Subcutaneous adipose tissue (tissue), 4 donors: Measurements from ENCODE around the gene AMBP. TPM values are rescaled to one million over a fixed set of nuclear protein-coding genes. Genes with fewer than 3 reads are reported as not detected.

Experiments used
- total RNA-seq, 4 donors: library from RNA; depleted of rRNA; stranded (reverse); fragments of >200 nt; gene quantifications; one replicate each; pipeline ENCODE4 v1.1.0, GENCODE V29; 2016
- TF ChIP-seq, protein P1 (sequence below): fragments of 450-650 bp; IDR thresholded peaks from one replicate; pipeline ENCODE4 v1.5.1; 2016; ENCODE audit warnings: low read depth, mild to moderate bottlenecking, control low read depth, antibody characterized with exemption, moderate library complexity

AMBP gene
- total RNA-seq, 4 donors from 2014 or later: not detected

DNA sequence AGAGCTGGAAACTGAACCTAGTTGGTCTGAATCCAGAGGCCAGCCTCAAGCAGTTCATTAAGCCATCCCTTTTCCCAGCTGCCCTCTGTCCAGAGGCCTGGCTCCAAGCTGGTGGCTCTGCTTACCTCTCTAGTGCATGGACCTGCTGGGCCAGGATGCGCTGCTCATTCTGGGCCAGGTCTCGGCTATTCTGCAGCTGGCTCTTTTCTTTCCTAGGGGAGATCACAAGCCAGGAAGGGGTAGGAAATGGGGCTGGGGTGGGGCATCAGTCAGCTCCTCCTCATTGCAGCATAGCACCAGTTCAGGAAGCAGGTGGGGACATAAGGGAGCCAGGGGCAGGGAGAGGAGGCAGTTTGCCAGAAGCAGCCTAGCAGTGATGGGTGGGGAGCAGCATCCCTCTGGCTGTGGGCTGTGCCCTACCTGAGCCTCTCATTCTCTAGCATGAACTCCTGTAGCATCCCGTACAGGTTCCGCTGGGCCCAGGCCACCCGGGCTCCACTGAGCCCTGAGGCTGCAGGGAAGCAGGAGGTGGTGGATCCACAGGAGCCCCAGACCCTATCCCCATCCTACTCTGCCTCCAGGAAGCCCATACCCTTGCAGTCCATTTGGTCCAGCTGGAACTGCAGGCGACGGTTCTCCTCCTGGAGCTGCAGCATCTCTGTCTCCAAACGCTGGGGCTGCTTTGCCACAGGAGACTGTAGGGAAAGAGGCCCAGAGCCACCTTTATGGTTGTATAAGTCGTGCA, 15.8 kb upstream of the AMBP start:
- TF ChIP-seq, protein P1, sequence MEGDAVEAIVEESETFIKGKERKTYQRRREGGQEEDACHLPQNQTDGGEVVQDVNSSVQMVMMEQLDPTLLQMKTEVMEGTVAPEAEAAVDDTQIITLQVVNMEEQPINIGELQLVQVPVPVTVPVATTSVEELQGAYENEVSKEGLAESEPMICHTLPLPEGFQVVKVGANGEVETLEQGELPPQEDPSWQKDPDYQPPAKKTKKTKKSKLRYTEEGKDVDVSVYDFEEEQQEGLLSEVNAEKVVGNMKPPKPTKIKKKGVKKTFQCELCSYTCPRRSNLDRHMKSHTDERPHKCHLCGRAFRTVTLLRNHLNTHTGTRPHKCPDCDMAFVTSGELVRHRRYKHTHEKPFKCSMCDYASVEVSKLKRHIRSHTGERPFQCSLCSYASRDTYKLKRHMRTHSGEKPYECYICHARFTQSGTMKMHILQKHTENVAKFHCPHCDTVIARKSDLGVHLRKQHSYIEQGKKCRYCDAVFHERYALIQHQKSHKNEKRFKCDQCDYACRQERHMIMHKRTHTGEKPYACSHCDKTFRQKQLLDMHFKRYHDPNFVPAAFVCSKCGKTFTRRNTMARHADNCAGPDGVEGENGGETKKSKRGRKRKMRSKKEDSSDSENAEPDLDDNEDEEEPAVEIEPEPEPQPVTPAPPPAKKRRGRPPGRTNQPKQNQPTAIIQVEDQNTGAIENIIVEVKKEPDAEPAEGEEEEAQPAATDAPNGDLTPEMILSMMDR: no peak

DNA sequence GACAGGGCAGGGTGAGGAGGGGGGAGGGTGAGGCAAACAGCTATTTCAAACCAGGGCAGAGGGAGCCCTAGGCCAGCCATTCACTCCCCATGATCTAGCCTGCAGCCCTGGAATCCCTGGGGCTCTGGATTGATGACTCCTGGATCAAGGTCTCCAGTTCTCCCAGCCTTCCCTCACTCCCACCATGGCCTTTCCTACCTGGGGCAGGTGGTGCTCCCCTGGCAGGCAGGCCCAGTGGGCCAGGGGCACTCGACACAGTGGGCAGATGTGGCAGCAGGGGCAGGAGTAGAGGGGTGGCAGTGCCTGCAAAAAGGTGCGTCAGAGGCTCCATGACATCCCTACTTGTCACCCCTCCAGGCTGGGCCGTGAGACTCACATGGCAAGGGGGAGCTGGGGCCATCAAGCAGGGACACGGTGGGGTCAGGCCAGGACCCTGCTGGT, 15.0 kb upstream of the AMBP start:
- TF ChIP-seq, protein P1: no peak

DNA sequence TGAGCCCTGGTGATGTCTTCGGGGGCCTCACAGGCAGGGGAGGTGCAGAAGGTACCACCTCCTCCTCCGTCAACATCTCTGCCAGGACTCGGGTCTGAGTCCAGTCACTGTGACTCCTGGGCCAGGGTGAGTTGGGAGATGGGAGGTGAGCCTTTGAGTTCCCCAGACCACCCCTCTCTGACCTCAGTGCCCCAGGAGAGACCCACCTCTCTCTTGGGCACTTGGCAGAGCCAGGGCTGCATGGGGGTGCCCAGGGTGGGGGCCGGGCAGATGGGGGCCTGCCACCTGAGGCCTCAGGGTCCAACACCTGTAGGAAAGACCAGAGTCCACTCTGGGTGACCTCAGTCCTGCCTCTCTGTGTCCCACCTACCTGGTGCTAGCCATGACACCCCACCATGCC, 14.2 kb upstream of the AMBP start:
- TF ChIP-seq, protein P1: no peak

DNA sequence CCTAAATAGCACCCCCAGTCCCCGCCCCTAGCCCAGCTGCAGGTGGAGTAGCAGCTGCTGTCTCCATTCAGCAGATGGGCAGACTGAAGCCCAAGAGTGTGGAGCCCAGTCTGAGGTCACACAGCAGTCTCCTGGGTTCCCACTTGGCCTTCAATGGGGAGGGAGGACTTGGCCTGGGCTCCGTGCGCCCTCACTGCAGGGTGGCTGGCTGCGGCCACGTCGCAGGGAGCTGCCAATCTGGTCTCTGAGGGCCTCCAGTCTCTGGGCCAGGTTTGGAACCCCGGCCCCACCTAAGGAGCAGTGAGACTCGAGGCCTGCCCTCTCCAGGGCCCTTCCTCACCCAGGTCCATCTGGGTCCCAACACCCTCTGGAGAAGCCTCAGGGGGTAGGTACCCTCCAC, 13.6 kb upstream of the AMBP start:
- TF ChIP-seq, protein P1: no peak

- TF ChIP-seq, protein P1: no peak
Observed at GRCh38 chr9:114090798-114091197, 12.7 kb upstream of the AMBP start.

GRCh38 chr9:114089206-114089840, 11.2 kb upstream of the AMBP start:
- TF ChIP-seq, protein P1: no peak

GRCh38 chr9:114088571-114089170, 10.6 kb upstream of the AMBP start:
- TF ChIP-seq, protein P1: no peak
